HepG2 (cell line): ENCODE measurements around the gene HES2. TPM values are rescaled to one million over a fixed set of nuclear protein-coding genes. Genes with fewer than 3 reads are reported as not detected.

Experiments
- E2F2 ChIP-seq: sonication (generic); formaldehyde crosslinking; IDR thresholded peaks from 2 replicates; pipeline ENCODE4 v1.4.0; 2020; ENCODE audit warnings: missing genetic modification reagents, borderline replicate concordance
- FOXJ3 ChIP-seq: sonication (generic); formaldehyde crosslinking; IDR thresholded peaks from 2 replicates; pipeline ENCODE4 v1.4.0; 2020; ENCODE audit warnings: missing genetic modification reagents, mild to moderate bottlenecking, borderline replicate concordance
- HES4 ChIP-seq: sonication (generic); formaldehyde crosslinking; IDR thresholded peaks from 2 replicates; pipeline ENCODE4 v1.9.0; 2021; ENCODE audit warnings: mild to moderate bottlenecking, missing genetic modification reagents, borderline replicate concordance
- KDM2A ChIP-seq: sonication (generic); formaldehyde crosslinking; IDR thresholded peaks from 2 replicates; pipeline ENCODE4 v1.4.0; 2020; ENCODE audit warnings: low read depth, missing genetic modification reagents, borderline replicate concordance
- KDM5B ChIP-seq: sonication (generic); formaldehyde crosslinking; IDR thresholded peaks from 2 replicates; pipeline ENCODE4 v1.4.0; 2020; ENCODE audit warnings: missing genetic modification reagents, mild to moderate bottlenecking, borderline replicate concordance
- KLF15 ChIP-seq: sonication (generic); formaldehyde crosslinking; IDR thresholded peaks from 2 replicates; pipeline ENCODE4 v1.8.1; 2023; ENCODE audit warnings: borderline replicate concordance, mild to moderate bottlenecking, inconsistent platforms, missing genetic modification reagents, mixed read lengths
- LCORL ChIP-seq, 2 experiments: fragments of 450-650 bp in 1 of 2; sonication (generic) in 1 of 2; formaldehyde crosslinking in 1 of 2; IDR thresholded peaks; 2 replicates each; pipeline versions ENCODE4 v1.5.0 to v1.6.1; 2017 to 2020; ENCODE audit warnings: antibody characterized with exemption in 1 of 2, missing genetic modification reagents in 1 of 2
- NONO ChIP-seq, 2 experiments: fragments of 450-650 bp in 1 of 2; sonication (generic) in 1 of 2; formaldehyde crosslinking in 1 of 2; IDR thresholded peaks in 1 of 2; conservative IDR thresholded peaks in 1 of 2; 2 replicates each; pipeline versions ENCODE4 v1.6.1 to v1.8.0; 2017 to 2022; ENCODE audit warnings: mild to moderate bottlenecking in 1 of 2, missing genetic modification reagents in 1 of 2, moderate library complexity in 1 of 2
- PHF20 ChIP-seq: sonication (generic); formaldehyde crosslinking; IDR thresholded peaks from 2 replicates; pipeline ENCODE4 v1.5.0; 2020; ENCODE audit warnings: mild to moderate bottlenecking, missing genetic modification reagents
- POLR2A ChIP-seq, 2 experiments: IDR thresholded peaks; 2 replicates each; pipeline ENCODE4 v1.6.1; 2011; ENCODE audit warnings: low read depth in 2 of 2, low read length in 2 of 2, mild to moderate bottlenecking in 1 of 2, moderate library complexity in 1 of 2; ENCODE audit not compliant: insufficient read depth in 1 of 2
- SAFB2 ChIP-seq: sonication (generic); formaldehyde crosslinking; IDR thresholded peaks from 2 replicates; pipeline ENCODE4 v1.5.1; 2020; ENCODE audit warnings: missing genetic modification reagents, low read depth, mild to moderate bottlenecking, borderline replicate concordance
- SMAD3 ChIP-seq: sonication (generic); formaldehyde crosslinking; IDR thresholded peaks from 2 replicates; pipeline ENCODE4 v1.4.0; 2020; ENCODE audit warnings: missing genetic modification reagents
- STAT6 ChIP-seq: sonication (generic); formaldehyde crosslinking; IDR thresholded peaks from 2 replicates; pipeline ENCODE4 v1.4.0; 2020; ENCODE audit warnings: missing genetic modification reagents, mild to moderate bottlenecking, borderline replicate concordance
- ZNF639 ChIP-seq: conservative IDR thresholded peaks from 2 replicates; pipeline ENCODE4 v1.6.1; 2018; ENCODE audit warnings: missing genetic modification reagents
- ZNF777 ChIP-seq: sonication (generic); formaldehyde crosslinking; IDR thresholded peaks from 2 replicates; pipeline ENCODE4 v1.4.0; 2020; ENCODE audit warnings: missing genetic modification reagents
- ZNF879 ChIP-seq: sonication (generic); formaldehyde crosslinking; IDR thresholded peaks from 2 replicates; pipeline ENCODE4 v1.8.1; 2023; ENCODE audit warnings: missing genetic modification reagents
- polyA plus RNA-seq, 8 experiments: library from polyadenylated mRNA; depleted of rRNA in 3 of 8; stranded (reverse) in 7 of 8; unstranded in 1 of 8; fragments of >200 nt; fragmentation: Illumina TruSeq in 4 of 8; extraction: Trizol in 4 of 8; gene quantifications; 2 replicates each; pipeline versions ENCODE4 v1.2.1 to v1.2.3, GENCODE V29; 2011 to 2016; ENCODE audit warnings: low read depth in 4 of 8, missing spikeins in 1 of 8, mixed read lengths in 1 of 8; ENCODE audit not compliant: insufficient read depth in 1 of 8
- total RNA-seq, 5 experiments: library from RNA; depleted of rRNA; stranded (reverse); fragments of >200 nt; fragmentation: Illumina TruSeq; extraction: Trizol; gene quantifications; 2 replicates each; pipeline ENCODE4 v1.2.3, GENCODE V29; 2016; ENCODE audit warnings: low read depth in 1 of 5
- TF ChIP-seq, protein P1 (sequence below): IDR thresholded peaks from 2 replicates; pipeline ENCODE4 v1.6.1; 2016; ENCODE audit warnings: missing genetic modification reagents, missing compliant biosample characterization
- TF ChIP-seq, protein P2 (sequence below): sonication (generic); formaldehyde crosslinking; IDR thresholded peaks from 2 replicates; pipeline ENCODE4 v1.4.0; 2020; ENCODE audit warnings: missing genetic modification reagents

Gene HES2
- total and polyA plus RNA-seq, 2 of the 13 experiments (the other 11 are each of a cell fraction or from before 2014, with no cell fraction given): 0.11 to 0.17 TPM

DNA sequence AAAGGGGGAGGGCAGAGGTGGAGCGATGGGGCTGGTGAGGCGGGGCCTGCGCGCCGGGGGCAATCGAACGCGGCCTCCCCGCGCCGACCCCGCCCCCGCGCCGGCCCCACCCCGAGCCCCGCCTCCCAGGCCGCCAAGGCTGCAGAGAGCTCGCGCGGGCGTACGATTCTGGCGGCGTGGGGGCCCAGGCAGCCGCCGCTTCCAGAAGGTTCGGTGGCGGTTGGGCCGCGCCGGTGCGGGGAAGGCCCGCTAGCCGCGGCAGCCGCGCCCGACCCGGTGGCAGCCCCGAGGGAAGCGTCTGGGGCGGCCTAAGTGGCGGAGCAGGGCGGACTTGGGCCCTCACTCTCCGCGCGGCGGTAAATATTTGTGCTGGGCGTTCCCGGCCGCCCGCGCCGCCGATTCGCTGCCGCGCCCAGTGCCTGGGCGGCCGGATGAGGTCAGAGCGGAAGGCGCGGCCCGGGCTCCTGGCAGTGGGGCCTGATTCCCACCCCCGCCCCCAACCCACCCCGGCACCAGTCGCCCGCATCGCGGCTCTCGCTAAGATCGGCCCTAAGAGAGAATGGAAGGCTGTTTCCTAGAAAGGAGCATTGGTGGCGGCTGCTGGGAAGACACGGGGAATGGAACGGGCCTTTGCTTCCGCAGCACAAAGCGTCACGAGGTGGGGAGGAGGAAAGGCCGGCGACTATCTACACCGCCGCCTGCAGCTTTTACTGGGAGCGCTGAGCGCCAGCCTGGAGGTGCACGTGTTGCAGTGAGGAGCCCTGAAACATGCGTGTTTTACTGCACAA lies 26.1 kb downstream of the HES2 start, which contains the start of gene ACOT7 (continued):
- peak; percentile 65 to 66; a peak in 3 of 4 replicates for TF ChIP-seq POLR2A (IDR thresholded peaks at IDR 0.05; ENCODE audit: insufficient read depth in 1 of 2, low read depth in 2 of 2, low read length in 2 of 2)
- TF ChIP-seq KDM2A (CRISPR knock-in tag): peak; percentile 27; the same call in 1 of the 2 replicates
- TF ChIP-seq SMAD3 (CRISPR knock-in tag): no peak
- peak; percentile 83; the same call in 1 of the 2 replicates for TF ChIP-seq KDM5B (CRISPR knock-in tag)
- TF ChIP-seq, protein P1, sequence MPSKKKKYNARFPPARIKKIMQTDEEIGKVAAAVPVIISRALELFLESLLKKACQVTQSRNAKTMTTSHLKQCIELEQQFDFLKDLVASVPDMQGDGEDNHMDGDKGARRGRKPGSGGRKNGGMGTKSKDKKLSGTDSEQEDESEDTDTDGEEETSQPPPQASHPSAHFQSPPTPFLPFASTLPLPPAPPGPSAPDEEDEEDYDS: peak; percentile 68; the same call in 1 of the 2 replicates
- peak; percentile 60; the same call in 1 of the 2 replicates for TF ChIP-seq SAFB2
- TF ChIP-seq LCORL (IDR thresholded peaks at IDR 0.05): no peak
- TF ChIP-seq LCORL (CRISPR knock-in tag; IDR thresholded peaks at IDR 0.05): peak; percentile 42; the same call in 1 of the 2 replicates
- peak; percentile 57; the same call in 1 of the 2 replicates for TF ChIP-seq PHF20 (CRISPR knock-in tag)
- TF ChIP-seq ZNF879 (CRISPR knock-in tag): 0 out of 2 replicates have a peak, but pooled peaks have one; percentile 63
- TF ChIP-seq FOXJ3: no peak
- TF ChIP-seq KLF15 (CRISPR knock-in tag): peak; percentile 34; the same call in 1 of the 2 replicates
- 0 out of 2 replicates have a peak, but pooled peaks have one; percentile 38 for TF ChIP-seq STAT6 (CRISPR knock-in tag)
- TF ChIP-seq NONO (IDR thresholded peaks at IDR 0.05): no peak
- peak; percentile 45; the same call in 1 of the 2 replicates for TF ChIP-seq NONO (CRISPR knock-in tag; conservative IDR thresholded peaks at IDR 0.05)
- TF ChIP-seq, protein P2, sequence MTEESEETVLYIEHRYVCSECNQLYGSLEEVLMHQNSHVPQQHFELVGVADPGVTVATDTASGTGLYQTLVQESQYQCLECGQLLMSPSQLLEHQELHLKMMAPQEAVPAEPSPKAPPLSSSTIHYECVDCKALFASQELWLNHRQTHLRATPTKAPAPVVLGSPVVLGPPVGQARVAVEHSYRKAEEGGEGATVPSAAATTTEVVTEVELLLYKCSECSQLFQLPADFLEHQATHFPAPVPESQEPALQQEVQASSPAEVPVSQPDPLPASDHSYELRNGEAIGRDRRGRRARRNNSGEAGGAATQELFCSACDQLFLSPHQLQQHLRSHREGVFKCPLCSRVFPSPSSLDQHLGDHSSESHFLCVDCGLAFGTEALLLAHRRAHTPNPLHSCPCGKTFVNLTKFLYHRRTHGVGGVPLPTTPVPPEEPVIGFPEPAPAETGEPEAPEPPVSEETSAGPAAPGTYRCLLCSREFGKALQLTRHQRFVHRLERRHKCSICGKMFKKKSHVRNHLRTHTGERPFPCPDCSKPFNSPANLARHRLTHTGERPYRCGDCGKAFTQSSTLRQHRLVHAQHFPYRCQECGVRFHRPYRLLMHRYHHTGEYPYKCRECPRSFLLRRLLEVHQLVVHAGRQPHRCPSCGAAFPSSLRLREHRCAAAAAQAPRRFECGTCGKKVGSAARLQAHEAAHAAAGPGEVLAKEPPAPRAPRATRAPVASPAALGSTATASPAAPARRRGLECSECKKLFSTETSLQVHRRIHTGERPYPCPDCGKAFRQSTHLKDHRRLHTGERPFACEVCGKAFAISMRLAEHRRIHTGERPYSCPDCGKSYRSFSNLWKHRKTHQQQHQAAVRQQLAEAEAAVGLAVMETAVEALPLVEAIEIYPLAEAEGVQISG (CRISPR knock-in tag): peak; percentile 66; the same call in 1 of the 2 replicates
- peak; percentile 30; the same call in 1 of the 2 replicates for TF ChIP-seq E2F2 (CRISPR knock-in tag)
- TF ChIP-seq ZNF639 (CRISPR knock-in tag): peak; percentile 65; the same call in 1 of the 2 replicates
- TF ChIP-seq HES4 (CRISPR knock-in tag): peak; percentile 36; the same call in 1 of the 2 replicates
- peak; percentile 79 for TF ChIP-seq ZNF777 (CRISPR knock-in tag)
